GM21423 (cell line): ENCODE measurements around the gene DOCK4.

Source experiments
- ATAC-seq: cut with Tn5 transposase; IDR thresholded peaks from one replicate; pipeline ENCODE4 v1.9.1; 2021; ENCODE audit warnings: mild to moderate bottlenecking, moderate library complexity; ENCODE audit not compliant: unreplicated experiment

DOCK4 gene

GRCh38 chr7:112223310-112223709 is 17.1 kb upstream of the DOCK4 start:
- ATAC-seq = no peak

DNA sequence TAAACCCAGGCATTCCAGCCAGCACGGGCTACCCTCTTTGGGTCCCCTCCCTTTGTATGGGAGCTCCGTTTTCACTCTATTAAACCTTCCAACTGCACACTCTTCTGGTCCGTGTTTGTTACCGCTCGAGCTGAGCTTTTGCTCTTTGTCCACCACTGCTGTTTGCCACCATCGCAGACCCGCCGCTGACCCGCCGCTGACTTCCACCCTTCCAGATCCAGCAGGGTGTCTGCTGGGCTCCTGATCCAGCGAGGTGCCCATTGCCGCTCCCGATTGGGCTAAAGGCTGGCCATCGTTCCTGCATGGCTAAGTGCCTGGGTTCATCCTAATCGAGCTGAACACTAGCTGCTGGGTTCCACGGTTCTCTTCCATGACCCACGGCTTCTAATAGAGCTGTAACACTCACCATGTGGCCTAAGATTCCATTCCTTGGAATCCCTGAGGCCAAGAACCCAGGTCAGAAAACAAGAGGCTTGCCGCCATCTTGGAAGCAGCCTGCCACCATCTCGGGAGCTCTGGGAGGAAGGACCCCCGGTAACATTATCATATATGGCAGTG is 14.8 kb upstream of the DOCK4 start:
- ATAC-seq = no peak

DNA sequence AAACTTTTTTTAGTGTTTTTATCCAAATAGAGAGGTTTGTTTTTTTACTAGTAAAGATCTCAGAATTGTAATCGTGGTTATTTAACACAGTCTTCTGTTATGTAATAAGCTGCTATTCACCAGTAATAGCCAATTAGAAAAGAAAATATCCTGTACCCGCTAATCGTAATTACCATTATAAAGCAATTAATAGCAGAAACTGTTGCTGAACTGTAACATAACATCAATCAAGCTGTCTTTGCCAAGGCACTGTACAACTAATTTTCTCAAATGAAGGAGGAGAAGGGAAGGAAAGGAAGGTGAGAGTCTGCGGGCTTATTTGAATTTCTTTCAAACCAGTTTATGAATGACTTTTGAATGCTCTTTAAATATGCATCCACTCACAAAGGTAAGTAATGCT is 9.6 kb upstream of the DOCK4 start:
- ATAC-seq = no peak

GRCh38 chr7:112214883-112215282 is 8.7 kb upstream of the DOCK4 start:
- no peak for ATAC-seq

- ATAC-seq = no peak
Observed at GRCh38 chr7:112214268-112214667, 8.1 kb upstream of the DOCK4 start.

GRCh38 chr7:112213735-112214134 is 7.5 kb upstream of the DOCK4 start:
- no peak for ATAC-seq

- no peak for ATAC-seq
Observed at GRCh38 chr7:112212571-112212970, 6.4 kb upstream of the DOCK4 start.

GRCh38 chr7:112211348-112211907 is 5.2 kb upstream of the DOCK4 start:
- no peak for ATAC-seq

DNA sequence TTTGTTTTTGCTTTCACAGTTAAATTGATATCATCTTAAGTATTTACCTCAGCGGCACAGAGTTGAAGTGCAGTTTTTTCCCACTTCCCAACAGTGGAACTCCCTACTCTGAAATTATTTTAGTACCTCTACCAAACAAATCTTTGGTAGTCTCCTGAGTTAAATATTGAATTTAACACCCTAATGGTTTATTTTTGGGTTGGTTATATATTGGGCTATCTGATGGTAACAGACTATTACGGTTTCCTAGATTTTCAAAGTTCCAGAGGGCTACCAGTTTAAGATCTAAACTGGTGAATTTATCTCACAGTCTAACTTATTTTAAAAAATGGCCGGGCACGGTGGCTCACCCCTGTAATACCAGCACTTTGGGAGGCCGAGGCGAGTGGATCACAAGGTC is 1.6 kb upstream of the DOCK4 start:
- ATAC-seq = no peak

DNA sequence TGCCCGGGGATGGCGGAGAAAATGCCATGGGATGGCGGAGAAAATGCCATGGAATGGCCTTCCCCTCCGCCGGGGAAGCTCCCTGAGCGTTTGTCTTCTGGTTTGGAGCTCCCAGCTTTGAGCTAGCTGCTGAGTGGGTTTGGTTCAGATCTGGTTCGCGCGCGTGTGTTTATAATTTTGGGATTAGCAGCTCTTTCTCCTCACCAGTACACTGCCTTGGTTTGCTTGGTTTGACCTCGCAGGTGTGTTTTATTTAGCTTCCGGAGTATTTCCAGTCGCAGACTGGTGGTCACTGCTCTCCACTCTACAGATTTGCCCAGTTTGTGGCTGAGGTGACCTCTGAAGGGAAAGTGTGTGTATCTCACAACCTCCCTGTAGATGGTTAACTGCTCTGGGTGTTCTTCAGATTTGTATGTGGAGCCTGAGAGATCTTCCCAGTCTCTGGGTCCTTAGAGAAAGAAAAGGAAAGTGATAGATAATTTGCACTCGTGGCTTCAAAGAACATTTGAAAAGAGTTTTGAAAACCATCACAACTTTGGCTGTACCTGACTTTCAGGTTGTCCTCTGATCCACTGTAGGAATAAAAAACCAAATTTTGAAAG is 893 bp upstream of the DOCK4 start:
- no peak for ATAC-seq

DNA sequence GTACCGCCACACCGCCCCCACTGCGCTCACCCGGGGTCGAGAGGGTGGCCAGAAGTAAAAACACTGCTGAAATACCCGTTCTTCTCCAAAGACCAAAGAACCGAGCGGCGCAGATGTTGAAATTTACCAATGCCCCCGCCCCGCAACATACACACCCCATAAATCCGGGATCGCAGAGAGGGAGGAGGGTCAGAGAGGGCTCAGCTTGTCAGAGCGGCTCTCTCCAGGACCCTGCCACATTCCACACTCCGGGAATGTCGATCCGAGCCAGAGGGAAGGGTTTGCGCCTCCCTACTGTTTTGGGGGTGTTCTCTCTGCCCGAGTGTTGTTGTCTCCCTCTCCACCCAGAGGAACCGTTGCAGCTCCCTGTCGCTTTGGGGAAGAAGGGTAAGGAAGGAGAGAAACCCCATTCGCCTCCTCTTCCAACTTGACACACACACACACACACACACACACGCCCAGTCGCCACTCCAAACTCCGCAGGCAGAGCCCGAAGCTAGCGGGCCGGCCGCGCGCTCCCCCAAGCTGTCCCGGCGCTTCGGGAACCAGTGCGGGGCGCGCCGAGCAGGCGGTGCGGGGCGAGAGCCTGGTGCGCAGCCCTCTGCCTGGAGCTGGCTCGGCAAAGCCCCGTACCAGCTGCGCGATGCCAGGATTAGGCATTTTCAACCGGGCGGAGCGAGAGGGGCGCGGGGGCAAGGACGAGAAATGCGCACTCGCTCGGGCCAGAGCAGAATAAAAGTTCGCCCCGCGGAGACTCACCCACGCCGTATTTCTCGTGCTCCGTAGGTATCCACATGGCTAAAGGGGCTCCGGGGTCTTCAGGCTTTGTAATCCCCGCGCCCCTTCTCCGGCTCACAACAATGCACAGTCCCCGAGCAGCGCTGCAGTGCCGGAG is 609 bp downstream of the DOCK4 start:
- peak; percentile 11 for ATAC-seq

DNA sequence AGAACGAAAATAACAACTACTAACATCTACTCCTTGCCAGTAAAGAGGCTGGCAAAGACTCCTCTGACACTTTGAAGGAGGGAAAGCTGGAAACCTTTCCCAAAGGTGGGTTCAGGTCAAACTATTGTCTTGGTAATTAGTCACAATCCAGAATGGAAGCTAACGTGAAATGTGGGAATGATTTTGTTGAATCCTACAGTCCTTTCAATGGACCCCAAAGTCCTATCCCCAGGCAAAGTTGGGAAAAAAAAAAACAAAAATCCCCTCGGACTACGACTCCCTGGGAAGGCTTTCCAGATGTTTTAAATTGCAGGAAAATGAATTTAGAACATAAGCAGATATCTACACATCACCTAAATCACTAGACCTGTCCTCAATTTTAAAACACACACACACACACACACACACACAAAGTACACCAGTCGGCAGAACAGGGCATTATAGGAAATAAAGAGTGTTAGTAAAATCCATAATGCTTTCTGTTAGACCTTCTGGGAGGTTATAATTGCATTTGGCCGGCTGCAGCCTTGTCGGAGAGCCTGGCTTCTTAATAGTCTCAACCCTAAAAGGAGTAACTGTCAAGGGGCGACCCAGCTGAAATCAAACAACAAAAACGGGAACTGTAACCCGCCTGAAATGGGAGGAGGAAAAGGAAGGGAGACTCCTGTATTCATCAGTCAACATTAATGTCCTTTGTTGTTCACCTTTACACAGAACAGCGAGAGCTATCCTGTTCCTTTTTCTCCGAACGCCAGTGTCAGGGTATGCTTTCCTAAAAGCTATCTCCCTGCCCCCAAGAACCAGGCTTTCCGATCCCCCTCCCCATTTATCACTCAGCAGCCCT is 1.5 kb downstream of the DOCK4 start:
- no peak for ATAC-seq

DNA sequence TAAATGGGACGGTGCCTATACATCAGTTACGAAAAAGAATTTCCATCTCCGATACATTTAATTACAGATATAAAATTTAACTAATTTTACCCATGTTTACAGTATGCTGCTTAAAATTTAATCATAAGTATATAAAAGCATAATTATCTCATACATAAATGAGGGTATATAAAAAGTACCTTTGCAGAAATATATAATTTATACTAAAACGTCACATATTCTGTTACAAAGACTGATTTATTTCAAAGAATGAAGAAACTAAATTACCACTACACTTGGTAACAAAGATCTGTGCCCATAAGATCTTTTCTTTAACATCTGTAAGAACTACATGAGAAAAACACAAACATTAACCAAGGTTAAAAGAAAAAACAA is 2.8 kb downstream of the DOCK4 start:
- no peak for ATAC-seq

- ATAC-seq = no peak
Observed at GRCh38 chr7:112202816-112203215, 3.4 kb downstream of the DOCK4 start.

GRCh38 chr7:112201839-112202238 is 4.4 kb downstream of the DOCK4 start:
- no peak for ATAC-seq

DNA sequence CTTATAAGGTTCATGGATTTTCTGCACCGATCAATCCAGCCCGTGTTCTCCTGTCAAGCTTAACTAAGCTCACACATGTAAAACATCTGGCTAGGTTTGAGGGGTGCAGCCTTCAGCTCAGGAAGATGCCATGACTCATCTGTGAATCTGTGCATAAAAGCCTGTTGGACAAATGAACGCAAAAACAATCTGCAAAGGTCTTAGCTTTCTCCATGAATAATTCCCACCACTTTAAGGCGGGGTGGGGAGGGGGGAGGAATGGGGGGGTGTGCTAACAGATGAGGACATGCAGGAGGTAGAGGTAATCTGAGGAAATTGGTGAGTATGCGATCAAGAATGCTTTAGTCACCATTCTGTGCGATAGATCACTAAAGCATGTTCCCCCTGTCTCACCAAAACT is 4.8 kb downstream of the DOCK4 start:
- ATAC-seq = no peak

DNA sequence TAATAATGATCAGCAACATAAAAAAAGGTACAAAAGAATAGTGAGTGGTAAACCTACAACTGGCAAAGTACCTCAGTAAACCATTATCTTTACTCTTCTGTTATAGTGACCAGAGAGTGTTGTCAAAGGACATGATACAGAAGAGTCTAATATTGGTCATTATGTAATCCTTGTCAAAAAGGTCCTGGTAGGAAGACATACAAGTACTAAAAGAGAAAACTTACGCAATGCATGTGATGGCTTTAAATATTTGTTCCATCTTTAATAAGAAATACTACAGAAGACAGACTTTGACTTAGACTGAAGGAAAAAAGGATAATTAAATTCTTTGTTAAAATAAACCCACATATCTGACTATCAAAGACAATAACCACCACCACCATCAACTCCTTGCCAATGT is 6.5 kb downstream of the DOCK4 start:
- ATAC-seq = no peak

DNA sequence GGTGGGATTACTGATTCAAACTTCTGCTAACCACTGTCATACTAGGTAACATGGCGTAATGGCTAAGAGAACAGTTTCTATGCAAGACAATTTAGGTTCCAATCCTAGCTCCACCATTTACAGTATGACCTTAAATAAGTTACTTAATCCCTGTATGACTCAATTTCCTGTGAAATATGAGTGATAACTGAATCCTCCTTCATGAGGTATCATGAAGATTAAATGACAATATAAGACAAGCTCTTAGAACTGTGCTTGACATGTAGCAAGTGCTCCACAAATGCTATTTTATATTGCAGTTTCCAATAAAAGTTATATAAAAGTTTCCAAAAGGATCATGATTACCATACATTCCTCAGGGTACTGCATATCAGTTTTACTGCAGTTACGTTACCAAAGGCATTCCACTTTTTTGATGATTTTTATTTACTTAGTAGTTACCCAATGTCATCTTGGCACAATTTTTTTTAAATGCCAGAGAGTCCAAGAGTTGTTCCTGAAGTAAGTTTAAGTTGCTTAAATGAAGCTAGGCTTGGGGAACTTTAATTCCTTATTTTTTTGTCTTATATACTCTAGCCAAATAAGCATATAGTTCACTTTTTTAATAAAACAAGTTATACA is 7.1 kb downstream of the DOCK4 start:
- no peak for ATAC-seq

DNA sequence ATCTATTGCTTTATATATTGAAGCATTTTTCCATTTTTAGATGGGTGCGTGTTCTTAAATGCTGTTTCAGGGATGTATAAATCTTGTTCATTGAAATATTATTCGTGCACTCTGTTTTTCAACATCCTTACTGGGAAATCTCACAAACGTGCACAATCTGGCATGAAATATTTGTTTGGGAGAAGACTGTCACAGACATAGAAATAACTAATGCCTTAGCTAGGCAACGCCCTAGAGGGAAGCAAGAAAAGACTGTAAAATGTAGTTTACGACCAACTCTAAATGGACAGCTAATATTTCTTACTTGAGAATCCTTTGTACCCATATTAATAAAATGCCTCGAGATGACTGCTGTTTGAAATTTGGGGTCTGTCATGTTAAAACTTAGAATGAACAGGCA is 8.9 kb downstream of the DOCK4 start:
- ATAC-seq = no peak

GRCh38 chr7:112195717-112196116 is 10.5 kb downstream of the DOCK4 start:
- no peak for ATAC-seq
